HEK293T (cell line): ENCODE measurements around the gene GDPD5.
A peak's percentile ranks its signal among the peaks of the same experiment; 100 is the strongest.

Source experiments
- CTCF ChIA-PET: fragments of 350-600 bp; formaldehyde crosslinking; extraction: SDS; loops from one replicate; lab custom pipeline; 2021; ENCODE audit warnings: antibody characterized with exemption, inconsistent platforms; lab: Yijun Ruan, JAX
- POLR2A ChIA-PET: fragments of 350-600 bp; formaldehyde crosslinking; extraction: SDS; loops from one replicate; lab custom pipeline; 2020; ENCODE audit warnings: antibody characterized with exemption, inconsistent platforms; lab: Yijun Ruan, JAX
- DNase-seq: peaks from one replicate; pipeline ENCODE4 v3.0.0; 2012; ENCODE audit warnings: mixed read lengths; ENCODE audit errors: extremely low spot score
- ARNT ChIP-seq: fragments of 450-650 bp; IDR thresholded peaks from 2 replicates; pipeline ENCODE4 v1.6.1; 2017; ENCODE audit warnings: mild to moderate bottlenecking
- BHLHE40 ChIP-seq: fragments of 450-650 bp; IDR thresholded peaks from 2 replicates; pipeline ENCODE4 v1.6.1; 2016; ENCODE audit warnings: mild to moderate bottlenecking, moderate library complexity, borderline replicate concordance
- CTBP1 ChIP-seq: fragments of 450-650 bp; IDR thresholded peaks from 2 replicates; pipeline ENCODE4 v1.6.1; 2016; ENCODE audit warnings: borderline replicate concordance
- ELF4 ChIP-seq: fragments of 450-650 bp; IDR thresholded peaks from 2 replicates; pipeline ENCODE4 v1.6.1; 2017; ENCODE audit warnings: antibody characterized with exemption
- FOXA1 ChIP-seq: fragments of 450-650 bp; IDR thresholded peaks from 2 replicates; pipeline ENCODE4 v1.6.1; 2016; ENCODE audit warnings: mild to moderate bottlenecking
- FOXK2 ChIP-seq: fragments of 450-650 bp; IDR thresholded peaks from 2 replicates; pipeline ENCODE4 v1.6.1; 2016; ENCODE audit warnings: mild to moderate bottlenecking
- FOXM1 ChIP-seq: fragments of 450-650 bp; IDR thresholded peaks from 2 replicates; pipeline ENCODE4 v1.6.1; 2017; ENCODE audit warnings: mild to moderate bottlenecking, borderline replicate concordance
- HDGF ChIP-seq: fragments of 450-650 bp; IDR thresholded peaks from 2 replicates; pipeline ENCODE4 v1.6.1; 2017; ENCODE audit warnings: antibody characterized with exemption, borderline replicate concordance
- L3MBTL2 ChIP-seq: fragments of 450-650 bp; conservative IDR thresholded peaks from 2 replicates; pipeline ENCODE4 v1.6.1; 2016; ENCODE audit warnings: mild to moderate bottlenecking
- LEF1 ChIP-seq: fragments of 450-650 bp; IDR thresholded peaks from 2 replicates; pipeline ENCODE4 v1.6.1; 2017; ENCODE audit warnings: mild to moderate bottlenecking, borderline replicate concordance
- NFRKB ChIP-seq: fragments of 450-650 bp; IDR thresholded peaks from 2 replicates; pipeline ENCODE4 v1.6.1; 2016; ENCODE audit warnings: mild to moderate bottlenecking, moderate library complexity
- SP1 ChIP-seq: fragments of 450-650 bp; IDR thresholded peaks from 2 replicates; pipeline ENCODE4 v1.6.1; 2017
- SUZ12 ChIP-seq: fragments of 450-650 bp; IDR thresholded peaks from 2 replicates; pipeline ENCODE4 v1.6.1; 2016; ENCODE audit warnings: mild to moderate bottlenecking
- TARDBP ChIP-seq: fragments of 450-650 bp; IDR thresholded peaks from 2 replicates; pipeline ENCODE4 v1.6.1; 2016
- ZNF384 ChIP-seq: fragments of 450-650 bp; IDR thresholded peaks from 2 replicates; pipeline ENCODE4 v1.6.1; 2016
- TF ChIP-seq, protein P1 (sequence below): fragments of 450-650 bp; IDR thresholded peaks from 2 replicates; pipeline ENCODE4 v1.6.1; 2016

GDPD5 gene

DNA sequence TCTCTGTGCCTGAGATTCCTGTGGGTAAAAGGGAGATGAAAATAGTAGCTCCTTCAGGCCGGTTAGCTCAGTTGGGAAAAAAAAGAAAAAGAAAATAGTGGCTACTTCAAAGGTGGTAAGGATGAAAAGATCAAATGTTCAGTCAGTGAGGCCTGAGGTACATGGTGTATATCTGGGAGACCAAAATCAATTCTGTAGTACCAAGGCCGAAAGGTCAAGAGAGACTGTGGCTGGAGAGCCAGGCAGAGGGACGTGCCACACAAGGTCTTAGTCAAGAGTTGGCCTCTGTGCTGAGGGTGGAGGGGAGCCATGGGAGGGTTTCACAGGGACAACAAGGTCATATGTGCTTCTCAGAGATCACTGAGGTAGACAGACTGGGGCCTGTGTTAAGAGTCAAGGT is 4.8 kb upstream of the GDPD5 start:
- ChIA-PET CTCF (interaction anchor here (0.9 to 2.7 kb wide), 2 partner anchors 86 to 142 kb away, joined by 3 to 25 read pairs; no protein-coding TSS in a partner anchor), POLR2A (no interaction called here)
- no peak for TF ChIP-seq FOXA1
- TF ChIP-seq SP1: no peak
- no peak for DNase-seq

DNA sequence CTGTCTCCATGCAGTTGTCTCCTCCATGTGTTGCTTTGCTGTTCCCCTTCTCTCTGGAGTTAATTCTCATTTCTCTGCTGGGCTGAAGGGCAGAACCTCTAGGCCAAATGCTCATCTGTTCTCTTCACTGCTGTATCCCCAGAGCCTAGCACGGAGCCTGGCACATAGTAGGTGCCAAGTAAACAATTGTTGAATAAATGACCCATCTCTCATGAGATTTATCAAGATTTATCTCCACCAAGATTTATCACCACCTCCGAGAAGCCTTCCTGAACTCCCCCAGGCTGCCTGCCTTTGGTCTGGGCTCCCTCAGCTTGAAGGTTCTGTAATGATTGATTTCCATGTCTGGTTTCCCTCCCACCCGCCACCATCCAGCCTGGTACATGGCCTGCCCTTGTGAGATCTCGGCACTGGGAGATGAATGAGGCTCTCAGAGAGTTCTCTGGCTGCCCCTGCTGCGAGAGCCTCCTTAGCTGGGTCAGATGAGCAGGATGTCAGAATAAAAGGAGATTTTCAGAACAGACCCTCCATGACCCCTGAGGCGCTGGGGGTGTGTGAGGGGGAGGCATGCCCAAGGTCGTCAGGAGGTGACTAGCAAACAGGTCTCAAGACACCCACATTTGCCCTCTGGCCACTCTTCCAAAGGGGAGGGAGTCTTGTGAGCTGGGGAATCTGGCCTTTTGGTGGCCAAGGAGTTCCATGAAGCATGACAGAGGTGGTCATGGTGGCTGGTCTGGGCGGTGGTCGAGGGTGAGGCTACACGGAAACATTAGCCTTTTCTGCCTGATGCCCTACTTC is 2.4 kb upstream of the GDPD5 start:
- CTCF ChIA-PET: interaction anchor here (0.7 to 1.3 kb wide), 3 partner anchors 77 to 242 kb away, joined by 3 read pairs; no protein-coding TSS in a partner anchor
- POLR2A ChIA-PET: interaction anchor here (1.4 kb wide), 1 partner anchor 64 kb away, joined by 3 read pairs; no protein-coding TSS in a partner anchor
- TF ChIP-seq HDGF (no peak), ZNF384 (no peak), ARNT (no peak), LEF1 (no peak), SUZ12 (no peak), CTBP1 (no peak), TARDBP (no peak)
- TF ChIP-seq, protein P1, sequence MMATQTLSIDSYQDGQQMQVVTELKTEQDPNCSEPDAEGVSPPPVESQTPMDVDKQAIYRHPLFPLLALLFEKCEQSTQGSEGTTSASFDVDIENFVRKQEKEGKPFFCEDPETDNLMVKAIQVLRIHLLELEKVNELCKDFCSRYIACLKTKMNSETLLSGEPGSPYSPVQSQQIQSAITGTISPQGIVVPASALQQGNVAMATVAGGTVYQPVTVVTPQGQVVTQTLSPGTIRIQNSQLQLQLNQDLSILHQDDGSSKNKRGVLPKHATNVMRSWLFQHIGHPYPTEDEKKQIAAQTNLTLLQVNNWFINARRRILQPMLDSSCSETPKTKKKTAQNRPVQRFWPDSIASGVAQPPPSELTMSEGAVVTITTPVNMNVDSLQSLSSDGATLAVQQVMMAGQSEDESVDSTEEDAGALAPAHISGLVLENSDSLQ: no peak
- DNase-seq: no peak

DNA sequence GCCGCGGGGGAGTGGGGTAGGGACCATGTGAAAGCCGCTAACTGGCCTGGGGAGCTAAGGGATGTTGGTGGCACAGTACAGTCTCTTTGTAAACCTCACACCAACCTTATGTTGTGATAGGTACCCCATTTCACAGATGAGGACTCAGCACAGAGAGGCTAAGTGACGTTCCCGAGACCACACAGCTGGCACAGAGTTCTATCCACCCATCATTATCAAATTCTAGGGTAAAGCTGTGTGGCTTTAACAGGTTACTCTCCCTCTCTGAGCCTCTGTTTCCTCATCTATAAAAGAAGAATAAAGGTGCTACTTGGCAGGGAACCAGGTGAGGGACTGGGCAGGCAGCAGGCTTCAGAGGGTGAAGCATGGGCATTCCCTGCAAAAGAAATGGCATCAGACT is 1.4 kb upstream of the GDPD5 start:
- CTCF ChIA-PET: interaction anchor here (1.3 kb wide), 1 partner anchor 82 kb away, joined by 3 read pairs; no protein-coding TSS in a partner anchor
- POLR2A ChIA-PET: interaction anchor here (1.3 kb wide), 1 partner anchor 126 kb away, joined by 4 read pairs; no protein-coding TSS in a partner anchor
- DNase-seq: no peak
- TF ChIP-seq SP1 (no peak), ZNF384 (no peak), ELF4 (no peak), CTBP1 (no peak), BHLHE40 (no peak), SUZ12 (no peak), ARNT (no peak), TARDBP (no peak), L3MBTL2 (no peak), LEF1 (no peak), FOXM1 (no peak), FOXA1 (no peak), FOXK2 (no peak)

DNA sequence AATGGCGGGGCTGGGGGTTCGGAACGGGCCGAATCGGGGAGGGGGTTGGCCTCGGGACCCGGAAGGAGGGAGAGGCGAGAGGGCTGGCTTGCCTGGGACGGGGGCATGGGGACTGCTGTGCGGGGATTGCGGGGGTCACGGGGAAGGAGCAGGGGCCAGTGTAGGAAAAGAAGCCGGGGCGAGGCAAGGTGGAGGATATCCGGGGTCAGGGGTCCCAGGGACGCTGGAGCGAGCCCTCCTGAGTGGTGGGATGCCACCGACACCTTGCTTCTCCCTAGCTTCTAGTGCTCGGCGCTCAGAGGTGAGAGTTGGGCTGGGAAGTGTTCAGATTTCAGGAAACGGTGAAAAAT is 426 bp upstream of the GDPD5 start:
- TF ChIP-seq L3MBTL2: 0 out of 2 replicates have a peak, but pooled peaks have one; percentile 12
- TF ChIP-seq, protein P1: no peak
- CTCF ChIA-PET: interaction anchor here (1.2 kb wide), 1 partner anchor 125 kb away, joined by 4 read pairs; no protein-coding TSS in a partner anchor
- POLR2A ChIA-PET: interaction anchor here (1.0 to 1.3 kb wide), 2 partner anchors 28 to 125 kb away, joined by 3 to 4 read pairs; no protein-coding TSS in a partner anchor
- DNase-seq: peak; percentile 27

DNA sequence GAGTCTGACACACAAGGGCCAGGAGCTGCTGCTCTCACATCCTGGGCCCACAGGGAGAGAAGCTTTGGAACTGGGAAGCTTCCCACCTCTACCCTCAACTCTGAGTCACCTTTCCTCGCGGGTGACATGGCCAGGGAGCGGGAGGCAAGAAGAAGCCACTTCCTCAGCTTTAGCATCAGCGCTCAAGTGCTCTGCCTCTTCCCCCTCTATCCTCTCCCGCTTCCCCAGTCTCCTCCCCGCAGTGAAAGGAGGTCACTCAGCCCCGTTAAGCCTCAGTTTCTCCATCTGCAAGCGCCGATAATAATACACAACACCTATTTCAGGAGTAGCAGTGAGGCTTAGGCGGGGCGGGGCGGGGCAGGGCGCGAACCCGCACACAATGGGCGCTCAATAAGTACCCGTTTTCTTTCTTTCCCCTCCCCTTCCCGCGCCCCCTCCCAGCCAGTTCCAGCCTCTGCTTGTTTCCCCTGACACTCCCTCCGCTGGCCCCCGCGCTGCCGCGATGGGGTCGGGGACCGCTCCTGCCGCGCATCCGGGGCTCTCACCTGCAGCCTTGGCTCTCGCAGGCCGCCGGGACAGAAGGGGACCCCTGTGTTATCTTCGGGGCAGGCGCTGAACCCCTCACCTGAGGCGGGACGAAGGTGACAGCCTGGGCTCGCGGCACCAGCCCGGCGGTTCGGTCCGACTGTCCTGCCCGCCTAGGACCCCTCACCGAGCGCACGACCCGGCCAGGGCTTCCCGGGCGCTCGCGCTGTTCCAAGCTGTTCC is 892 bp downstream of the GDPD5 start:
- TF ChIP-seq ELF4 (no peak), FOXM1 (no peak)
- ChIA-PET POLR2A (no interaction called here), CTCF (interaction anchor here (0.6 to 1.2 kb wide), 2 partner anchors 124 to 682 kb away, joined by 3 to 4 read pairs; no protein-coding TSS in a partner anchor)
- peak; percentile 28 for DNase-seq

DNA sequence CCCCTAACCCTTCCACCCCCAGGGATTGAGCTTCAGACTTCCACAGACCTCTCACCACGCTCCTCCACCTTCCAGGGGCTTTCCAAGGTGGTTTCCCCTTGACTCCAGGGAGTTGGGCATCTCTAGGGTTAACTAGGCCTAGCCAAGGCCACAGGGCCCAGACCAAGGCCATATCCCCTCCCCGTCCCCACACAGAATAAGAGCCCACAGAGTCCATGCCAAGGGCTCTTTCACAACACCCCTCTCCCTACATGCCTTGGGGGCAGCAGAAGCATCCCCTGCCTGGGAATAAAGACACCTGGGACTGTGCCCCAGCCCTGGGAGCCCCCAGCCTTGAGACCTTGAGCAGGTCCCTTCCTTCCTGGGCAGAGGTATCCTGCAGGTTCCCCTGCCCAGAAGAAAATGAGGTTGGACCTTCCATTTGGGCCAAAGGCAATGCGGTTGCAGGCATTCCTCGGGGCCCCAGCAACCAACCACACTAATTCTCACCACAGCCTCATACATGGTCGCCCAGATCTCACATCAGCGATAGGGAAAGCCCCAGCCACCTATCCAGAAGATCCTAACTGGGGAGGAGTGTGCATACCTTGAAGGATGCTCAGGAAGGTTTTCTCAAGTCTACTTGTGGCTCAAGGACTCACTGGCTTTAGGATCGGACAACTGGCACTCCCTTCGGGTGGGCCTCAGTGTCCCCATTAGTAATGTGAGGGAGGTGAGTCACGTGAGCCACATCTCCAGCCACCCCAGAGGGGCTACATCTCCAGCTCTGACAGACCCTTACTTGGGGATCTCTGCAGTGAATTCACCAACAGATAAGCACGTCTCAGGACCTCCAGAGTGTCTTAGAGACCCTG is 1.7 kb downstream of the GDPD5 start:
- no peak for DNase-seq
- TF ChIP-seq SP1 (no peak), CTBP1 (no peak), ELF4 (no peak), FOXA1 (no peak), FOXM1 (no peak), ZNF384 (no peak), SUZ12 (no peak), LEF1 (no peak), BHLHE40 (no peak), HDGF (no peak), FOXK2 (no peak), NFRKB (no peak), TARDBP (no peak), L3MBTL2 (no peak), ARNT (no peak)
- TF ChIP-seq, protein P1: no peak
- CTCF ChIA-PET: interaction anchor here (0.6 kb wide), 1 partner anchor 683 kb away, joined by 3 read pairs; no protein-coding TSS in a partner anchor
- POLR2A ChIA-PET: interaction anchor here (1.2 kb wide), 1 partner anchor 39 kb away, joined by 3 read pairs; no protein-coding TSS in a partner anchor
